ENCODE data around the gene SRI.
"Not testable (repeated sequence)": the region's sequence is repeated elsewhere in the genome, so short reads cannot be mapped to it uniquely, and the experiment has no call there.

Gene SRI

GRCh38 chr7:88183051-88183450, 36.8 kb downstream of the SRI start:
- no peak for DNase-seq (ENCODE audit: low read depth in 2 of 2)

GRCh38 chr7:88176190-88176589, 43.6 kb downstream of the SRI start:
- DNase-seq (ENCODE audit: low read depth in 2 of 2) = no peak

- no peak for DNase-seq (ENCODE audit: low read depth in 2 of 2)
Measured at GRCh38 chr7:88172842-88173241, 47.0 kb downstream of the SRI start.

- DNase-seq (ENCODE audit: low read depth in 2 of 2) = no peak
Measured at GRCh38 chr7:88169717-88170320, 50.0 kb downstream of the SRI start.

- no peak for DNase-seq (ENCODE audit: low read depth in 2 of 2)
Measured at GRCh38 chr7:88167721-88168120, 52.1 kb downstream of the SRI start.

- DNase-seq (ENCODE audit: low read depth in 2 of 2) = no peak
Measured at GRCh38 chr7:88167223-88167622, 52.6 kb downstream of the SRI start.

- DNase-seq (ENCODE audit: low read depth in 2 of 2) = no peak
Measured at GRCh38 chr7:88165697-88166096, 54.1 kb downstream of the SRI start.

GRCh38 chr7:88159741-88160140, 60.1 kb downstream of the SRI start:
- DNase-seq (ENCODE audit: low read depth in 2 of 2) = not testable (repeated sequence)

- DNase-seq (ENCODE audit: low read depth in 2 of 2) = no peak
Measured at GRCh38 chr7:88156356-88156755, 63.5 kb downstream of the SRI start.

- DNase-seq (ENCODE audit: low read depth in 2 of 2) = no peak
Measured at GRCh38 chr7:88155756-88156155, 64.1 kb downstream of the SRI start.

All from stimulated activated CD8-positive, alpha-beta memory T cell treated with anti-CD3 and anti-CD28 coated beads, Interleukin-7, amount 100 ng/mL, for 1 hour (primary cell).